GM12878 (cell line): ENCODE results near the gene TMEM201. TPM values are rescaled to one million over a fixed set of nuclear protein-coding genes. Genes with fewer than 3 reads are reported as not detected.

Experiments used
- ATAC-seq: fragments of 200-7000 bp; cut with Tn5 transposase; 3 replicates; pipeline ENCODE4 v1.9.1; 2020; ENCODE audit warnings: mild to moderate bottlenecking, moderate library complexity
- BruUV-seq: library from RNA; stranded (reverse); fragments of 400-500 nt; replicated peaks from 2 replicates; lab custom pipeline; 2021; lab: Mats Ljungman, UMichigan
- CTCF ChIA-PET: fragments of 300-600 bp; sonication (Branson Sonifier 250); formaldehyde crosslinking; extraction: SDS; loops from one replicate; lab custom pipeline; 2021; ENCODE audit warnings: inconsistent platforms; lab: Yijun Ruan, JAX
- POLR2A ChIA-PET: fragments of 350-600 bp; formaldehyde crosslinking; extraction: SDS; loops from one replicate; lab custom pipeline; 2021; ENCODE audit warnings: inconsistent platforms; lab: Charles Lee
- RAD21 ChIA-PET: fragments of 300-600 bp; sonication (Branson Sonifier 250); formaldehyde crosslinking; loops from one replicate; lab custom pipeline; 2023; ENCODE audit warnings: antibody characterized with exemption; ENCODE audit not compliant: unreplicated experiment; lab: Charles Lee
- SMC1A ChIA-PET: fragments of 300-600 bp; sonication (Branson Sonifier 250); formaldehyde crosslinking; loops from one replicate; lab custom pipeline; 2023; ENCODE audit not compliant: unreplicated experiment, uncharacterized antibody; lab: Charles Lee
- DNase-seq: peaks from one replicate; pipeline ENCODE4 v3.0.0-alpha.2; 2011; ENCODE audit warnings: low read depth, low spot score
- FAIRE-seq: peaks from 3 replicates; lab custom pipeline; 2011; peaks lifted over from hg19 to GRCh38; lab: Jason Lieb, UNC
- H2AFZ ChIP-seq: 2 replicates; pipeline ENCODE4 v1.6.0; 2011; ENCODE audit warnings: low read depth, low read length, control low read depth; ENCODE audit not compliant: control insufficient read depth
- H3K27ac ChIP-seq: 2 replicates; pipeline ENCODE4 v1.5.1; 2011; ENCODE audit warnings: control low read depth; ENCODE audit not compliant: control insufficient read depth, insufficient read depth
- H3K27me3 ChIP-seq, 2 experiments: replicated peaks in 1 of 2; 2 replicates each; pipeline versions ENCODE4 v1.6.0 to v1.6.1; 2011; ENCODE audit warnings: low read length in 1 of 2; ENCODE audit not compliant: control insufficient read depth in 2 of 2, insufficient read depth in 2 of 2
- H3K36me3 ChIP-seq, 2 experiments: 2 replicates each; pipeline ENCODE4 v1.5.1; 2011; ENCODE audit warnings: low read length in 1 of 2; ENCODE audit not compliant: control insufficient read depth in 2 of 2, insufficient read depth in 2 of 2
- H3K4me1 ChIP-seq: 2 replicates; pipeline ENCODE4 v1.6.1; 2011; ENCODE audit warnings: mild to moderate bottlenecking, low read length, moderate library complexity, mixed read lengths; ENCODE audit not compliant: control insufficient read depth, insufficient read depth
- H3K4me2 ChIP-seq: 2 replicates; pipeline ENCODE4 v1.6.0; 2011; ENCODE audit warnings: control low read depth; ENCODE audit not compliant: control insufficient read depth, insufficient read depth
- H3K4me3 ChIP-seq: fragments of 200-600 bp; sonication (generic); 2 replicates; pipeline ENCODE4 v1.5.1; 2016
- H3K79me2 ChIP-seq: 2 replicates; pipeline ENCODE4 v1.6.0; 2011; ENCODE audit warnings: low read length; ENCODE audit not compliant: control insufficient read depth, insufficient read depth
- H3K9ac ChIP-seq: 2 replicates; pipeline ENCODE4 v1.8.0; 2011; ENCODE audit warnings: low read length, control low read depth, mixed read lengths; ENCODE audit not compliant: control insufficient read depth, insufficient read depth
- H3K9me3 ChIP-seq: replicated peaks from 3 replicates; pipeline ENCODE4 v1.5.1; 2011; ENCODE audit warnings: mild to moderate bottlenecking, low read length; ENCODE audit not compliant: control insufficient read depth, insufficient read depth
- H4K20me1 ChIP-seq: 2 replicates; pipeline ENCODE4 v1.6.0; 2011; ENCODE audit not compliant: control insufficient read depth, insufficient read depth
- BMI1 ChIP-seq: fragments of 450-650 bp; IDR thresholded peaks from 2 replicates; pipeline ENCODE4 v1.6.1; 2016; ENCODE audit warnings: mild to moderate bottlenecking, moderate library complexity, borderline replicate concordance
- CBX3 ChIP-seq: fragments of 200-600 bp; sonication (generic); IDR thresholded peaks from 2 replicates; pipeline ENCODE4 v1.6.1; 2016; ENCODE audit warnings: low read depth, borderline replicate concordance
- CHD2 ChIP-seq: IDR thresholded peaks from 2 replicates; pipeline ENCODE4 v1.6.1; 2011; ENCODE audit warnings: low read depth, low read length, improper control_type of control experiment, borderline replicate concordance
- CHD4 ChIP-seq: fragments of 200-600 bp; sonication (generic); IDR thresholded peaks from 2 replicates; pipeline ENCODE4 v1.6.1; 2016; ENCODE audit warnings: mild to moderate bottlenecking
- CREB1 ChIP-seq: IDR thresholded peaks from 2 replicates; pipeline ENCODE4 v1.6.1; 2012; ENCODE audit warnings: low read depth, mild to moderate bottlenecking, inconsistent platforms
- DPF2 ChIP-seq: fragments of 450-650 bp; IDR thresholded peaks from 2 replicates; pipeline ENCODE4 v1.6.1; 2017; ENCODE audit warnings: mild to moderate bottlenecking
- GATAD2B ChIP-seq: fragments of 450-650 bp; conservative IDR thresholded peaks from 2 replicates; pipeline ENCODE4 v1.6.1; 2017; ENCODE audit warnings: low read depth, mild to moderate bottlenecking, moderate library complexity
- HDGF ChIP-seq: fragments of 450-650 bp; IDR thresholded peaks from 2 replicates; pipeline ENCODE4 v1.6.1; 2016; ENCODE audit warnings: antibody characterized with exemption
- JUNB ChIP-seq: IDR thresholded peaks from 2 replicates; pipeline ENCODE4 v1.6.1; 2016; ENCODE audit warnings: antibody characterized with exemption, mild to moderate bottlenecking
- KAT2A ChIP-seq: conservative IDR thresholded peaks from 2 replicates; pipeline ENCODE4 v1.6.1; 2011; ENCODE audit warnings: low read depth, low read length; ENCODE audit not compliant: control insufficient read depth
- KLF5 ChIP-seq: fragments of 450-650 bp; IDR thresholded peaks from 2 replicates; pipeline ENCODE4 v1.6.1; 2014; ENCODE audit warnings: mild to moderate bottlenecking; ENCODE audit not compliant: partially characterized antibody
- MYC ChIP-seq: IDR thresholded peaks from 2 replicates; pipeline ENCODE4 v1.6.1; 2011; ENCODE audit warnings: mild to moderate bottlenecking, low read length, moderate library complexity, inconsistent platforms; ENCODE audit not compliant: insufficient read depth, insufficient replicate concordance, insufficient read length, severe bottlenecking
- PBX3 ChIP-seq: IDR thresholded peaks from 2 replicates; pipeline ENCODE4 v1.6.1; 2011; ENCODE audit warnings: mild to moderate bottlenecking, low read depth, low read length, moderate library complexity; ENCODE audit not compliant: insufficient replicate concordance
- POLR2AphosphoS5 ChIP-seq: IDR thresholded peaks from 2 replicates; pipeline ENCODE4 v1.6.1; 2011; ENCODE audit warnings: mild to moderate bottlenecking, low read length, inconsistent platforms
- SIX5 ChIP-seq: IDR thresholded peaks from 2 replicates; pipeline ENCODE4 v1.6.1; 2011; ENCODE audit warnings: mild to moderate bottlenecking, low read depth, low read length, moderate library complexity; ENCODE audit not compliant: severe bottlenecking
- SREBF2 ChIP-seq: IDR thresholded peaks from 2 replicates; pipeline ENCODE4 v1.6.1; 2012; ENCODE audit warnings: mild to moderate bottlenecking, low read length
- SUPT20H ChIP-seq: IDR thresholded peaks from 2 replicates; pipeline ENCODE4 v1.6.1; 2011; ENCODE audit warnings: low read depth, mild to moderate bottlenecking, low read length, moderate library complexity, borderline replicate concordance; ENCODE audit not compliant: control insufficient read depth
- TCF12 ChIP-seq: IDR thresholded peaks from 2 replicates; pipeline ENCODE4 v1.6.1; 2011; ENCODE audit warnings: low read depth, mild to moderate bottlenecking, low read length
- USF1 ChIP-seq: IDR thresholded peaks from 2 replicates; pipeline ENCODE4 v1.6.1; 2011; ENCODE audit warnings: borderline replicate concordance, low read depth, mild to moderate bottlenecking, moderate library complexity, mixed read lengths, low read length; ENCODE audit not compliant: insufficient read depth; ENCODE audit errors: extremely low read length
- YY1 ChIP-seq: IDR thresholded peaks from 2 replicates; pipeline ENCODE4 v1.6.1; 2011; ENCODE audit warnings: low read depth, mild to moderate bottlenecking, low read length
- WGBS: methylation state at CpG from one replicate; pipeline ENCODE4 v1.1.6; 2016; ENCODE audit warnings: low lambda C conversion rate; ENCODE audit not compliant: insufficient replicate concordance, insufficient coverage; ENCODE audit errors: missing lambda C conversion rate; 5-methylcytosine and 5-hydroxymethylcytosine counted together
- in situ Hi-C: fragments of 300-500 bp; cut with MboI; formaldehyde crosslinking; loops from 9 replicates; pipeline ENCODE4 v1.14.3; 2018; ENCODE audit warnings: mixed read lengths
- intact Hi-C: fragments of 100-400 bp; cut with micrococcal nuclease; formaldehyde crosslinking; loops from one replicate; pipeline ENCODE4 v1.14.2; 2022; ENCODE audit not compliant: unreplicated experiment
- polyA plus RNA-seq, 11 experiments: library from polyadenylated mRNA; depleted of rRNA in 4 of 11; unstranded in 6 of 11; stranded (reverse) in 5 of 11; fragments of >200 nt; fragmentation: Nextera tagmentation in 4 of 11; fragmentation: Illumina TruSeq in 1 of 11; extraction: Ambion mirVana in 4 of 11; extraction: Trizol in 1 of 11; gene quantifications; 1 replicate in 1 of 11; 2 replicates in 10 of 11; pipeline versions ENCODE4 v1.2.1 to v1.2.3, GENCODE V29; 2011 to 2016; ENCODE audit warnings: inconsistent platforms in 2 of 11, missing spikeins in 2 of 11, low read depth in 1 of 11
- total RNA-seq, 4 experiments: library from RNA; depleted of rRNA in 3 of 4; stranded (reverse); fragments of >200 nt in 3 of 4; fragmentation: Illumina TruSeq in 1 of 4; extraction: Trizol in 1 of 4; gene quantifications; 2 replicates each; pipeline versions ENCODE4 v1.2.1 to v1.2.3, GENCODE V29; 2013 to 2021
- TF ChIP-seq, protein P1 (sequence below): fragments of 450-650 bp; IDR thresholded peaks from 2 replicates; pipeline ENCODE4 v1.6.1; 2017; ENCODE audit warnings: mild to moderate bottlenecking

The TMEM201 gene
- total and polyA plus RNA-seq, 10 of the 15 experiments (the other 5 are each of a cell fraction or from before 2014, with no cell fraction given) = 0.13 to 26.6 (median 6.1) TPM

- TF ChIP-seq SUPT20H = no peak
- no peak for TF ChIP-seq SREBF2
- TF ChIP-seq CBX3 = no peak
- no peak for TF ChIP-seq MYC
- no peak for TF ChIP-seq USF1
- TF ChIP-seq KLF5 = no peak
- no peak for TF ChIP-seq DPF2
- no peak for TF ChIP-seq GATAD2B
Measured at GRCh38 chr1:9598316-9598700, 9.6 kb downstream of the TMEM201 start (continued).

- Histone ChIP-seq H3K27me3 (no peaks in the 10 kb centered on the region), H3K9ac (no peak overlapping the region), H2AFZ (no peak overlapping the region), H4K20me1 (no peaks in the 10 kb centered on the region), H3K36me3 (peaks cover 10 to 41% of the 10 kb centered on the region in 2 experiments; a peak in 3 of 4 replicates), H3K4me2 (no peak overlapping the region), H3K27ac (no peak overlapping the region), H3K4me3 (no peak overlapping the region), H3K79me2 (no peaks in the 10 kb centered on the region), H3K4me1 (no peaks in the 10 kb centered on the region), H3K9me3 (no peaks in the 10 kb centered on the region)
- CTCF ChIA-PET = no interaction called here
- SMC1A ChIA-PET = no interaction called here
- ATAC-seq (no peak), DNase-seq (no peak), FAIRE-seq (no peak)
- POLR2A ChIA-PET = no interaction called here
- RAD21 ChIA-PET = no interaction called here
- in situ Hi-C loops = no loop called here
- no TSS peak for BruUV-seq
- 93% methylated on average over 10 of the region's 10 CpGs for WGBS
- intact Hi-C loops = no loop called here
- TF ChIP-seq, protein P1, sequence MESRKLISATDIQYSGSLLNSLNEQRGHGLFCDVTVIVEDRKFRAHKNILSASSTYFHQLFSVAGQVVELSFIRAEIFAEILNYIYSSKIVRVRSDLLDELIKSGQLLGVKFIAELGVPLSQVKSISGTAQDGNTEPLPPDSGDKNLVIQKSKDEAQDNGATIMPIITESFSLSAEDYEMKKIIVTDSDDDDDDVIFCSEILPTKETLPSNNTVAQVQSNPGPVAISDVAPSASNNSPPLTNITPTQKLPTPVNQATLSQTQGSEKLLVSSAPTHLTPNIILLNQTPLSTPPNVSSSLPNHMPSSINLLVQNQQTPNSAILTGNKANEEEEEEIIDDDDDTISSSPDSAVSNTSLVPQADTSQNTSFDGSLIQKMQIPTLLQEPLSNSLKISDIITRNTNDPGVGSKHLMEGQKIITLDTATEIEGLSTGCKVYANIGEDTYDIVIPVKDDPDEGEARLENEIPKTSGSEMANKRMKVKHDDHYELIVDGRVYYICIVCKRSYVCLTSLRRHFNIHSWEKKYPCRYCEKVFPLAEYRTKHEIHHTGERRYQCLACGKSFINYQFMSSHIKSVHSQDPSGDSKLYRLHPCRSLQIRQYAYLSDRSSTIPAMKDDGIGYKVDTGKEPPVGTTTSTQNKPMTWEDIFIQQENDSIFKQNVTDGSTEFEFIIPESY = no peak
- TF ChIP-seq SIX5 = no peak
- TF ChIP-seq POLR2AphosphoS5 = no peak
- no peak for TF ChIP-seq JUNB
- no peak for TF ChIP-seq CHD2
- TF ChIP-seq YY1 = no peak
- TF ChIP-seq HDGF = no peak
- TF ChIP-seq BMI1 = no peak
- TF ChIP-seq CREB1 = no peak
- TF ChIP-seq KAT2A = no peak
- TF ChIP-seq PBX3 = no peak
- no peak for TF ChIP-seq TCF12
- no peak for TF ChIP-seq CHD4
Measured at GRCh38 chr1:9599741-9600140, 11.0 kb downstream of the TMEM201 start.
